GM19452 (cell line): ENCODE measurements around the gene ARL6IP4.
A peak's percentile ranks its signal among the peaks of the same experiment; 100 is the strongest.

Source experiments
- ATAC-seq: cut with Tn5 transposase; IDR thresholded peaks from one replicate; pipeline ENCODE4 v1.9.1; 2021; ENCODE audit not compliant: unreplicated experiment

ARL6IP4 gene

GRCh38 chr12:122958198-122958888, 22.1 kb upstream of the ARL6IP4 start:
- ATAC-seq: no peak

- no peak for ATAC-seq
Observed at GRCh38 chr12:122959566-122960192, 20.8 kb upstream of the ARL6IP4 start.

GRCh38 chr12:122960193-122960569, 20.3 kb upstream of the ARL6IP4 start:
- no peak for ATAC-seq

- ATAC-seq: no peak
Observed at GRCh38 chr12:122961531-122962329, 18.8 kb upstream of the ARL6IP4 start.

- no peak for ATAC-seq
Observed at GRCh38 chr12:122963941-122964265, 16.6 kb upstream of the ARL6IP4 start.

- no peak for ATAC-seq
Observed at GRCh38 chr12:122964439-122965257, 15.8 kb upstream of the ARL6IP4 start.

- no peak for ATAC-seq
Observed at GRCh38 chr12:122965321-122965751, 15.1 kb upstream of the ARL6IP4 start.

GRCh38 chr12:122965851-122966742, 14.4 kb upstream of the ARL6IP4 start, which contains the start of gene ABCB9:
TSS of gene ABCB9 (minus strand) at chr12:122966463. CDS start at chr12:122960235, 6,228 bp downstream.
- no peak for ATAC-seq

GRCh38 chr12:122966743-122967550, 13.5 kb upstream of the ARL6IP4 start:
- no peak for ATAC-seq

- no peak for ATAC-seq
Observed at GRCh38 chr12:122968104-122968503, 12.4 kb upstream of the ARL6IP4 start.

GRCh38 chr12:122969676-122970075, 10.8 kb upstream of the ARL6IP4 start:
- ATAC-seq: no peak

GRCh38 chr12:122974274-122974891, 6.1 kb upstream of the ARL6IP4 start:
- ATAC-seq: peak; percentile 68

- peak; percentile 65 for ATAC-seq
Observed at GRCh38 chr12:122974892-122975789, 5.3 kb upstream of the ARL6IP4 start, which contains the start of gene OGFOD2. TSS of gene OGFOD2 (plus strand) at chr12:122975244. CDS start at chr12:122975252, 8 bp downstream.

- ATAC-seq: no peak
Observed at GRCh38 chr12:122975790-122976647, 4.5 kb upstream of the ARL6IP4 start.

GRCh38 chr12:122976648-122976975, 3.9 kb upstream of the ARL6IP4 start:
- no peak for ATAC-seq

GRCh38 chr12:122977153-122977552, 3.3 kb upstream of the ARL6IP4 start:
- no peak for ATAC-seq
